Heart right ventricle (tissue), 16 donors: ENCODE measurements around the gene VSTM2B. TPM values are rescaled to one million over a fixed set of nuclear protein-coding genes. Genes with fewer than 3 reads are reported as not detected.

Experiments
- ATAC-seq, 8 donors: fragments of 200-7000 bp; cut with Tn5 transposase; one replicate each; pipeline ENCODE4 v1.9.1; 2020; ENCODE audit warnings: mild to moderate bottlenecking in 8 of 8, moderate library complexity in 8 of 8, moderate number of reproducible peaks in 1 of 8
- DNase-seq, 2 donors: peaks; one replicate each; pipeline ENCODE4 v3.0.0-alpha.2; 2020
- H3K27ac ChIP-seq, 10 donors: fragments of 200-600 bp; sonication (generic) in 2 of 10; one replicate each; pipeline versions ENCODE4 v1.5.0 to v1.8.0; 2020 to 2022; ENCODE audit warnings: mild to moderate bottlenecking in 3 of 10
- H3K27me3 ChIP-seq, 7 donors: fragments of 200-600 bp; one replicate each; pipeline ENCODE4 v1.8.0; 2021 to 2022; ENCODE audit warnings: mild to moderate bottlenecking in 2 of 7
- H3K36me3 ChIP-seq, 9 donors: fragments of 200-600 bp; sonication (generic) in 1 of 9; one replicate each; pipeline versions ENCODE4 v1.5.0 to v1.8.0; 2020 to 2022; ENCODE audit warnings: mild to moderate bottlenecking in 2 of 9
- H3K4me1 ChIP-seq, 9 donors: fragments of 200-600 bp; sonication (generic) in 1 of 9; one replicate each; pipeline versions ENCODE4 v1.5.0 to v1.8.0; 2020 to 2022; ENCODE audit warnings: mild to moderate bottlenecking in 4 of 9
- H3K4me3 ChIP-seq, 10 donors: fragments of 200-600 bp; sonication (generic) in 2 of 10; one replicate each; pipeline versions ENCODE4 v1.5.0 to v1.8.0; 2020 to 2022; ENCODE audit warnings: mild to moderate bottlenecking in 7 of 10, moderate library complexity in 2 of 10
- H3K9me3 ChIP-seq, 11 donors: fragments of 200-600 bp in 10 of 11; sonication (generic) in 2 of 11; one replicate each; pipeline versions ENCODE4 v1.5.0 to v1.8.0; 2013 to 2022; ENCODE audit warnings: mild to moderate bottlenecking in 2 of 11, control low read depth in 1 of 11, moderate library complexity in 1 of 11
- CTCF ChIP-seq, 9 donors: fragments of 200-600 bp; sonication (generic) in 2 of 9; IDR thresholded peaks; one replicate each; pipeline versions ENCODE4 v1.5.0 to v1.8.0; 2021 to 2022; ENCODE audit warnings: antibody characterized with exemption in 9 of 9, mild to moderate bottlenecking in 5 of 9, moderate library complexity in 1 of 9
- WGBS, 2 donors: extraction: QIAGEN DNeasy Blood & Tissue Kit; methylation state at CpG; one replicate each; pipeline ENCODE4 v1.1.7; 2013; ENCODE audit warnings: inconsistent platforms in 1 of 2; 5-methylcytosine and 5-hydroxymethylcytosine counted together
- intact Hi-C, 10 donors: fragments of 100-400 bp; cut with DNase I; formaldehyde crosslinking; loops; one replicate each; pipeline versions ENCODE4 v1.11.1 to v1.14.2; 2022
- polyA plus RNA-seq, 2 donors: library from polyadenylated mRNA; stranded (reverse); fragments of 200-250 nt; gene quantifications; one replicate each; pipeline ENCODE4 v1.2.3, GENCODE V29; 2013
- total RNA-seq, 10 donors: library from RNA; stranded (reverse); fragmentation: NEBNext Ultra II Directional in 3 of 10; extraction: Animal tissue kit (Norgen Biotek cat#: 25700) in 3 of 10; gene quantifications; one replicate each; pipeline versions ENCODE4 v1.2.1 to v1.2.4, GENCODE V29; 2021 to 2023
- donor health status: Arrhythmogenic right ventricular cardiomyopathy.
- donor health status: ischemic (EF 13 %, LVEDD 7.1; RV severe dilation, severe dysfunction).
- donor health status: healthy with polysubstance abuse.
- donor health status: DM: no; HTN: yes; CAD: no.
- donor health status: DM: no; HTN: no; CAD: no.
- donor health status: ischemic (EF 25% LVEDD 6.9; RV normal size, moderate dysfunction).
- donor health status: ischemic (EF 25% LVEDD 5.7; RV mildly dilated, moderate dysfunction).
- donor health status: healthy.
- donor health status: DM: yes; HTN: yes; CAD: no.
- donor health status: Ischemic cardiomyopathy.
- donor health status: ischemic (EF 35%, LVEDD 5.7; RV mildly dilated, moderate dysfunction).
- donor health status: nonischemic (EF 11% LVEDD 7.7; RV severe dilation, severe dysfunction).
- donor health status: DM: yes; HTN: yes; CAD: no.
- donor health status: PGD.
- donor health status: ischemic (EF 29% LVEDD 5.4; RV normal size, mild dysfunction).
- donor health status: nonischemic (EF 23%, LVEDD 6.1; RV moderate dilation, normal function).

The VSTM2B gene
- total and polyA plus RNA-seq, 12 donors: not detected

GRCh38 chr19:29530540-29531457 is 5.0 kb downstream of the VSTM2B start:
- 18 to 25% methylated on average over 13 to 15 of the region's 15 CpGs for WGBS, 2 donors
- no peaks in the 10 kb centered on the region for H3K9me3 ChIP-seq
- H3K27ac ChIP-seq: no peak overlapping the region
- H3K4me3 ChIP-seq: no peak overlapping the region
- intact Hi-C loops: no loop called here
- peaks cover 6 to 36% (median 30%) of the 10 kb centered on the region in 9 donors for H3K4me1 ChIP-seq
- ATAC-seq (no peak), DNase-seq (no peak)
- peaks cover 46 to 98% (median 96%) of the 10 kb centered on the region in 7 donors for H3K27me3 ChIP-seq
- no peak for TF ChIP-seq CTCF (IDR thresholded peaks at IDR 0.05)
- no peaks in the 10 kb centered on the region for H3K36me3 ChIP-seq

- peaks cover 38 to 95% (median 90%) of the 10 kb centered on the region in 7 donors for H3K27me3 ChIP-seq
Measured at GRCh38 chr19:29531458-29532025, 5.7 kb downstream of the VSTM2B start.

GRCh38 chr19:29532097-29532496 is 6.3 kb downstream of the VSTM2B start:
- Histone ChIP-seq H3K27ac (no peak overlapping the region), H3K4me1 (peaks cover 3 to 26% (median 19%) of the 10 kb centered on the region in 9 donors), H3K27me3 (peaks cover 33 to 90% (median 85%) of the 10 kb centered on the region in 7 donors), H3K36me3 (no peaks in the 10 kb centered on the region), H3K9me3 (no peaks in the 10 kb centered on the region), H3K4me3 (no peak overlapping the region)
- 64 to 72% methylated on average over 8 of the region's 8 CpGs for WGBS, 2 donors
- intact Hi-C loops: no loop called here
- ATAC-seq (no peak), DNase-seq (no peak)
- TF ChIP-seq CTCF (IDR thresholded peaks at IDR 0.05): no peak

More at GRCh38 chr19:29531458-29532025, 5.7 kb downstream of the VSTM2B start:
- H3K9me3 ChIP-seq: no peaks in the 10 kb centered on the region
- peaks cover 6 to 31% (median 24%) of the 10 kb centered on the region in 9 donors for H3K4me1 ChIP-seq
- ATAC-seq (no peak), DNase-seq (no peak)
- no peak overlapping the region for H3K27ac ChIP-seq
- WGBS, 2 donors: 74 to 84% methylated on average over 7 of the region's 7 CpGs
- TF ChIP-seq CTCF (IDR thresholded peaks at IDR 0.05): no peak
- H3K4me3 ChIP-seq: no peak overlapping the region
- no peaks in the 10 kb centered on the region for H3K36me3 ChIP-seq
- intact Hi-C loops: no loop called here

- intact Hi-C loops: no loop called here
- no peaks in the 10 kb centered on the region for H3K36me3 ChIP-seq
- ATAC-seq (no peak), DNase-seq (no peak)
- no peaks in the 10 kb centered on the region for H3K9me3 ChIP-seq
- no peak overlapping the region for H3K4me3 ChIP-seq
- H3K27me3 ChIP-seq: peaks cover 24 to 84% (median 79%) of the 10 kb centered on the region in 7 donors
- peaks cover 2 to 17% (median 11%) of the 10 kb centered on the region in 9 donors for H3K4me1 ChIP-seq
- WGBS, 2 donors: 73 to 80% methylated on average over 3 of the region's 3 CpGs
- no peak overlapping the region for H3K27ac ChIP-seq
- TF ChIP-seq CTCF (IDR thresholded peaks at IDR 0.05): no peak
Measured at GRCh38 chr19:29532956-29533355, 7.2 kb downstream of the VSTM2B start.
